ENCODE results near the gene ELN.

DNA sequence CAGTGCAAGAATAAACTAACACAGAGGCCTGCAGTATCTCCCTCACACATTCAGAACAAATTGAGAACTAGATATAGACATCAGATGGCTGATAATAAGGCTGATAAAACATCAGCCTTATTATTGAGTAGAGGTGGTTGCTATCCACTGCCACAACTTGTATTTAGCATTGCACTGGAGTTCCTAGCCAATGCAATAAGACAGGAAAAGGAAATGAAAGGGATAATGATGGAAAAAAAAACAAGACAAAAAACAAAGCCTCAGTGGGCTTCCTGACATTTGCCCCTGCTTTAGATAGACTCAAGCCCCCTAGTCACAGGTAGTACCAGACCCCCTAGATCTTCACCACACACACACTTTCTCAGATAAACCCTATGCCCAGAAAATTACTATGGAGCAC is 33.2 kb upstream of the ELN start:
- TF ChIP-seq, protein P1, sequence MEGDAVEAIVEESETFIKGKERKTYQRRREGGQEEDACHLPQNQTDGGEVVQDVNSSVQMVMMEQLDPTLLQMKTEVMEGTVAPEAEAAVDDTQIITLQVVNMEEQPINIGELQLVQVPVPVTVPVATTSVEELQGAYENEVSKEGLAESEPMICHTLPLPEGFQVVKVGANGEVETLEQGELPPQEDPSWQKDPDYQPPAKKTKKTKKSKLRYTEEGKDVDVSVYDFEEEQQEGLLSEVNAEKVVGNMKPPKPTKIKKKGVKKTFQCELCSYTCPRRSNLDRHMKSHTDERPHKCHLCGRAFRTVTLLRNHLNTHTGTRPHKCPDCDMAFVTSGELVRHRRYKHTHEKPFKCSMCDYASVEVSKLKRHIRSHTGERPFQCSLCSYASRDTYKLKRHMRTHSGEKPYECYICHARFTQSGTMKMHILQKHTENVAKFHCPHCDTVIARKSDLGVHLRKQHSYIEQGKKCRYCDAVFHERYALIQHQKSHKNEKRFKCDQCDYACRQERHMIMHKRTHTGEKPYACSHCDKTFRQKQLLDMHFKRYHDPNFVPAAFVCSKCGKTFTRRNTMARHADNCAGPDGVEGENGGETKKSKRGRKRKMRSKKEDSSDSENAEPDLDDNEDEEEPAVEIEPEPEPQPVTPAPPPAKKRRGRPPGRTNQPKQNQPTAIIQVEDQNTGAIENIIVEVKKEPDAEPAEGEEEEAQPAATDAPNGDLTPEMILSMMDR (IDR thresholded peaks at IDR 0.05 in 4 of 5, conservative IDR thresholded peaks at IDR 0.05 in 1 of 5): no peak
- TF ChIP-seq POLR2A (IDR thresholded peaks at IDR 0.05): no peak
